GDM1 (cell line): ENCODE results near the gene PDCL3.
A peak's percentile ranks its signal among the peaks of the same experiment; 100 is the strongest.

ENCODE experiments used
- DNase-seq: peaks from one replicate; lab custom pipeline; 2025; lab: John Stamatoyannopoulos, UW

The PDCL3 gene

DNA sequence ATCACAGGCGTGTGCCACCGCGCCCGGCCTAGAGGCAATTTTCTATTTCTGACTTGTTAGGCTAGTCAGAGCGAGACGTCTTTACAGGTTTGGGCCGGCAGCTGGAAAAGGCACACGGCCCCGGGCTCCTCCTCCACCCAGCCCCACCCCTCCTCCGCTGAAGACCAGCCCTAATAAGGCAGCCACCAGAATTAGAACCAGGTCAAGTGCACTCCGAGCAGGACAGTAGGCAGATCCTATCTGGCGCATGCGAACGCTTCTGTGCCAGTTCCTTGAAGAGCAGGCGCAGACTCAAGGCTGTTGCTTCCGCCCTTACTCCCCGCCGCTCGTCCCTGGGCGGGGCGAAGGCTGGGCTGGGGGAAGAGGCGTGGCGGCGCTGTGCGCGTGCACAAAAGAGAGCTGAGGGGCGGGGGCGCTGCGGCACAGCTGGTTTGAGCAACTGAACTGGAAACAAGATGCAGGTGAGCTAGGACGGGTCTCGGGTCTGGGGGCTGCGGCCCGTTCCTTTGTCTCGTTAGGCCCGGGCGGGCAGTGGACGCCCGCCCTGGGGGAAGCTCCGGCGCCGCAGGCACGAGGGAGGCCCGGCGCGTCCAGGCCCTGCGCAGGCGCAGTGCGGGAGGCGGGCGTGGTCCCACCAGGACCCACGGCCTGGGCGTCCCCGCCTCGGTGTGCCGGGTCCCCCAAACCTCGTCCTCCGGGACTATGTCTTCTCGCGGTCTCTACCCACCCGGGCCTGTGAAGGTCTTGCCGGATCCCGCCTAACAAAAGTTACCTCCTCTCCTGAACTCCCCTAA, at the start of gene PDCL3:
Gene PDCL3, plus strand, starts transcription at position 381 of the 794 bp plus-strand sequence. Its CDS starts 75 bp downstream, at position 456.
- peak; percentile 98 for DNase-seq

GRCh38 chr2:100513650-100514049, 49.1 kb upstream of the PDCL3 start:
- DNase-seq, result peak; percentile 40

GRCh38 chr2:100517556-100517955, 45.2 kb upstream of the PDCL3 start:
- no peak for DNase-seq

GRCh38 chr2:100518801-100519200, 44.0 kb upstream of the PDCL3 start:
- DNase-seq, result no peak

GRCh38 chr2:100520224-100520623, 42.6 kb upstream of the PDCL3 start:
- no peak for DNase-seq

DNA sequence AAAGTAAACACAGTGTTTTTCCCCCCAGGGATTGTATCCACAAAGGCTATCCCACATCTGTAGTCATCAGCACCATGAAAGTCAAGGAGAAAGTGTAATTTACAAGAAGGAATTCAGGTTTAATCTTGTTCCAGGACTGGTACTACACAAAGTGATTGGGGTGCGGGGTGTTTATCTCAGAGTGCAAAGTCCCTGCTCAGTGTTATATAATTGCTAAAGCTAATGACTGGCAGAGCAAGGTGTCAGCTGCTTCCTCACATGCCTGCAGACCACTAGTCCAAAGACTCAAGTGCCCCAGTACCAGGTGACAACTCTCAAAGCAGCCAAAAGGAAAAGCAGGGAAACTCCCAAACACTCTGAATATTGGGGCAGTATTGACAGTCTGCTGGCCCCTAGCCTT, 40.4 kb upstream of the PDCL3 start:
- DNase-seq, result no peak

DNA sequence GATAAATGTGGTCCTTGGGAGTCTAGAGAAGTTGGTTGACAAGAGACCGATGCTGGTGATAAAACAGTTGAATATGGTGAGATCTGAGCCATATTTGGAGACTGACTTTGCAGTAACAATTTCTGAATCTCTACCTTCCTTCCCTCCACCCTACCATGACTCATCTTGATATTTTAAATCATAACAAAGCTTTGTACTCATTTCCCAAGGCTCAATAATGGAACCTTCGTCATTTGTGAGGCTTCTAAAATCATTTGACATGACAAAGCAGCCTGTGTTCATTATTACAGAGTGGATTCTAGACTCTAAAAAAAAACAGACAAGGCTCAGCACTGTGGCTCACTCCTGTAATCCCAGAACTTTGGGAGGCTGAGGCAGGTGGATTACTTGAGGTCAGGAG, 38.5 kb upstream of the PDCL3 start:
- DNase-seq, result no peak

DNA sequence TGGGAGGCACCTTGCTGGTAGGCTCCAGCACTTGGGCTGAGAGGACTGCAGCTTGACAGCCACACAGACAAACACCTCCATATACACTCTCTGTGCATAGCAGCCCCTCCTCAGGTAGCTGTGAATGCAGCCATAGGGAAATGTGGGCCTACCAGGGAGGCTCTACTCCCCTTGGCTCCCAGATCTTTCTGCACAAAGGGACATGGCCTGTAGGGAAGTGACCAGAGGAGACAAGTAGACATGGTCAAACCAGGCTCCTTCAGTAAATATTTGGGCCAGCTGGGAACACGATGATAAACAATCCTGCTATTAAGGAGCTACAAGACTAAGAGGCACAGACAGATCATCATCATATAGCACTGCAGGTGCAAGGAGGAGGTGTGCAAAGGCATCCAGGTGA, 35.9 kb upstream of the PDCL3 start:
- no peak for DNase-seq

DNA sequence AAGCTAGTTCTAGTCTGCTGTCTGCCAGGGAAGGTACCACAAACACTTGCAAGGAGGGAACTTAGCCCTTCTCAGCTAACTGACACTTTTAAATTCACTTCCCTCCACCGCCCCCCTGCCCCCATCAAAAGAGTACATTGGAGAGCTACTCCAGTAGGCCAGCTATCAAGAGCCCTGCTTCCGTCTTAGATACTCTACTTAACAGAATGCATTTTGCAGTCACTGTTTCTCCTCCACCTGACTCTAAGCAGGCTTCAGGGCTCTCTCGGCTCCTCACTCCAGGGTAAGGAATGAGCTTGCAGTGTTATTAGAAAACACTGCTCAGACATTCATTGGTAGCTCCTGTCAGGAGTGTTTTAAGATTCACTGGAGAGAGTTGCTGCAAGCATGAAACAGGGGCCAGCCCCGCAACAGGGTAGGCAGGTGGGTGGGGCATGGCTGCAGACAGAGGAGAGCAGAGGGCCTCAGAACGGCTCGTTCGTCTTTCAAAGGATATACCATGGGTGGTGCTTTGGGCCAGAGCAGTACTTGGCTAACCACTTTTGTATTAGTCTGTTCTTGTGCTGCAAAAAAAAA, 35.3 kb upstream of the PDCL3 start:
- no peak for DNase-seq

- no peak for DNase-seq
These were observed 33.6 kb upstream of the PDCL3 start for GRCh38 chr2:100529176-100529575.

DNA sequence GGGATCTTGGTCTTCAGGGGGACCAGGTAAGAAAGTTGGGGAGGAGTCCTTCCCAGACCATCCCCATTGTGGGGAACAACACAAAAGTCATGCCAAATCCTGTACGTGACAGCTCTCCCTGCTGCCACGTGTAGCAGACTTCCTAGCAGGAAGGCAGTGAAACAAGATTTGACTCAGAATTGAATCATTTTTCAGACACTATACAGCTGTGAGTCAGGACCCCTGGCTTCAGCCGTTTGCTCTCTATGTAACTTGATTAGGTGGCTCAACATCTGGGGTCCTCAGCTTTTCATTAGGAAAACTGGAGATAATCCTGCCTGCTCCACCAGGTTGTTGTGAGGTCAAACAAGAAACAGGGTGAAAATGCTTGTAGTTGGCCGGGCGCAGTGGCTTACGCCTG, 32.9 kb upstream of the PDCL3 start:
- no peak for DNase-seq

GRCh38 chr2:100535855-100536254, 26.9 kb upstream of the PDCL3 start:
- no peak for DNase-seq

DNA sequence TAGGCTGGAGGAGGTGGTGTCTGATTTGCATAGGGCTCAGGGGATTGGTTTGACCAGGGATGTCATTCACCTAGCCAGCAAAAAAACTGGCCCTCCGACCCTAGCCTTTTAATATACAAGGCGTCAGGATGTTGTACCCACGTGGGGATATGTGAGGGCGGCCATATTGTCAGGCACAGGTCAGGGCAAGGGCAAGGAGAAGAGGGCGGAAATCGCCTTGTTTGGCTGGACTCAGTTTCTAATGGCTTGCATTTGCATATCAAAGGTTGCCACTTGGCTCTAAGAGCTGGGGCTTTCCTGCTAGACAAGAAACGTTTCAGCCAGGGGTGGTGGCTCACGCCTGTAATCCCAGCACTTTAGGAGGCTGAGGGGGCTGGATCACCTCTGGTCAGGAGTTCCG, 24.9 kb upstream of the PDCL3 start:
- no peak for DNase-seq

GRCh38 chr2:100539221-100539620, 23.6 kb upstream of the PDCL3 start:
- no peak for DNase-seq

GRCh38 chr2:100541404-100541803, 21.4 kb upstream of the PDCL3 start:
- DNase-seq, result no peak

DNA sequence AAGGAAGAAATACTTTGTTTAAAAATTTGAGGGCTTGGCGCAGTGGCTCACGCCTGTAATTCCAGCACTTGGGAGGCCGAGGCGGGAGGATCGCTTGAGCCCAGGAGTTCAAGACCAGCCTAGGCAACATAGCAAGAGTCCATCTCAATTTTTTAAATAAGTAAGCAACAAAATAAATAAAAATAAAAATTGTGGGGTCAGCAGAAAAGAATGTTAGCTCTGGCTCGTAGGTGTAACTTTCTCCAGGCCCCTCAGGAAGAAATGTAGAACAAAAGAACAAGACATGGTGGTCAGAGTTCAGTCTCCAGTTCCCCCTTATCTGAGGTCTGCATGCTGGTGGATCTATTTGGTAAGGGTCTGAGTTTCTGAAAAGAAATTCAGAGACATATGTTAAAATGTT, 20.4 kb upstream of the PDCL3 start:
- no peak for DNase-seq

GRCh38 chr2:100544911-100545596, 17.7 kb upstream of the PDCL3 start:
- no peak for DNase-seq

GRCh38 chr2:100546469-100546868, 16.3 kb upstream of the PDCL3 start:
- DNase-seq, result no peak

DNA sequence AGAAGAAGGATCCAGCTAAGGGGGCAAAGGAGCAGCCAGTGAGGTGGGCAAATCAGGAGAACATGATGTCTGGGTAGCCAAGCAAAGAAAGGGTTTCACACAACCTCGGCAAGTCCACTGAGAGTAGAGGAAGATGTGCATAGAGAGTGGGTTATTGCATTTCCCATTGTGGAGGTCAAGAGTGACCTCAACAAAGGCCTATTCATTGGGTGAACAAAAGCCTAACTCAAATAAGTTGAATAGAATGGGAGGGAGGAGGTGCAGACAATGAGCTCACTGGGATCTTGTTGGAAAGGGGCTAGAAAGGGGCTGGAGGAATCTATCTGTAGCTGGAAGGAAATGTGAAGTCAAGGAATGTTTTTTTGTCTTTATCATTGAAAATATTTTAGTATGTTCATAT, 14.0 kb upstream of the PDCL3 start:
- no peak for DNase-seq

- DNase-seq, result no peak
These were observed 11.5 kb upstream of the PDCL3 start for GRCh38 chr2:100551303-100551702.

- no peak for DNase-seq
These were observed 7.9 kb upstream of the PDCL3 start for GRCh38 chr2:100554798-100555407.

GRCh38 chr2:100556746-100557145, 6.0 kb upstream of the PDCL3 start:
- no peak for DNase-seq
